SH-SY5Y (cell line): ENCODE data around the gene TREX2.

Source experiments
- GATA2 ChIP-seq: IDR thresholded peaks from 2 replicates; pipeline ENCODE4 v1.6.1; 2011; ENCODE audit warnings: mild to moderate bottlenecking, low read depth, low read length
- GATA3 ChIP-seq: IDR thresholded peaks from 2 replicates; pipeline ENCODE4 v1.6.1; 2011; ENCODE audit warnings: low read depth, mild to moderate bottlenecking, low read length, moderate library complexity

DNA sequence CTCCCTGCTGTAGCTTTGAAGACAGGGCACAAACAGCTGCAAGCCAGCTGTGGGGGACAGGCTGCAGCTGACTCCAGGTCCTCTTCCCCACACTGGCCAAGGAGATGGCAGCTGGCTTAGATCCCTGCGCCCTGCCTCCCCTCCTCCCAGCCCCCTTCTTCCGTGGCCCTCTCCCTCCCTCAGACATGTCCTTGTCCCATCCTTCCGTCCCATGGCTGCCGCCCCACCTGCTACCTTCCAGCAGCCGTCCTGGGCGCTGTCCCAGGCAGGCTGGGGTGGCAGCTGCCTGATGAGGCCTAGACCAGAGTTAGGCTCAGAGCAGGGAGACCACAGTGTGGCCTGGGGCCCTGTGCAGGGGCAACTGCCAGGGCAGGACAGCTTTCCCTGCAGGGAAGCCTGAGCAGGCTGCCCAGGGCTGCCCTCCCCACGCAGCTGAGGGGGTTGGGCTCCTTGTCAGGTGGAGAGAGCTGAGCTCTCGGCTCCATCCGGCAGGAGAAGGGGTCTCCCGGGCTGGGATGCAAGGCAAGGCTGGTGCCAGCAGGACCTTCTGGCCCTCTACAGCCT is 45.6 kb upstream of the TREX2 start:
- TF ChIP-seq GATA2 (no peak), GATA3 (no peak)
